Mucosa of stomach (tissue), 1 donor: ENCODE data around the gene CACNA1G.

Experiments used
- H3K27me3 ChIP-seq: one replicate; pipeline ENCODE4 v1.7.0; 2013; ENCODE audit warnings: mild to moderate bottlenecking, low read length; ENCODE audit not compliant: control insufficient read depth, insufficient read depth
- H3K36me3 ChIP-seq: one replicate; pipeline ENCODE4 v1.7.0; 2013; ENCODE audit warnings: low read length; ENCODE audit not compliant: control insufficient read depth, insufficient read depth
- H3K4me1 ChIP-seq: one replicate; pipeline ENCODE4 v1.7.0; 2013; ENCODE audit warnings: mild to moderate bottlenecking, low read length; ENCODE audit not compliant: control insufficient read depth, insufficient read depth
- H3K4me3 ChIP-seq: one replicate; pipeline ENCODE4 v1.7.0; 2013; ENCODE audit warnings: low read length
- H3K9ac ChIP-seq: one replicate; pipeline ENCODE4 v1.7.0; 2013; ENCODE audit warnings: mild to moderate bottlenecking, low read length, moderate library complexity
- H3K9me3 ChIP-seq: one replicate; pipeline ENCODE4 v1.7.0; 2013; ENCODE audit warnings: mild to moderate bottlenecking, low read length, moderate library complexity; ENCODE audit not compliant: control insufficient read depth
- donor health status: Pancreatic carcinoma.

Gene CACNA1G

GRCh38 chr17:50649042-50649908 lies 88.8 kb downstream of the CACNA1G start:
- Histone ChIP-seq H3K9ac (no peak overlapping the region), H3K36me3 (no peaks in the 10 kb centered on the region), H3K4me3 (no peak overlapping the region), H3K4me1 (no peaks in the 10 kb centered on the region), H3K27me3 (no peaks in the 10 kb centered on the region), H3K9me3 (no peaks in the 10 kb centered on the region)

GRCh38 chr17:50651661-50652060 lies 91.1 kb downstream of the CACNA1G start:
- Histone ChIP-seq H3K4me1 (peaks cover 4% of the 10 kb centered on the region), H3K4me3 (no peak overlapping the region), H3K36me3 (peaks cover 2% of the 10 kb centered on the region), H3K9me3 (no peaks in the 10 kb centered on the region), H3K27me3 (no peaks in the 10 kb centered on the region), H3K9ac (no peak overlapping the region)

- peaks cover 12% of the 10 kb centered on the region for H3K36me3 ChIP-seq
- H3K9me3 ChIP-seq: no peaks in the 10 kb centered on the region
- H3K9ac ChIP-seq: no peak overlapping the region
- H3K4me3 ChIP-seq: no peak overlapping the region
- no peaks in the 10 kb centered on the region for H3K27me3 ChIP-seq
- H3K4me1 ChIP-seq: peaks cover 25% of the 10 kb centered on the region
Observed at GRCh38 chr17:50653738-50654137, 93.2 kb downstream of the CACNA1G start.

GRCh38 chr17:50656509-50656908 lies 96.0 kb downstream of the CACNA1G start:
- H3K9me3 ChIP-seq: no peaks in the 10 kb centered on the region
- H3K36me3 ChIP-seq: peaks cover 17% of the 10 kb centered on the region
- H3K27me3 ChIP-seq: no peaks in the 10 kb centered on the region
- H3K4me1 ChIP-seq: peaks cover 53% of the 10 kb centered on the region
- H3K4me3 ChIP-seq: no peak overlapping the region
- H3K9ac ChIP-seq: no peak overlapping the region

GRCh38 chr17:50657054-50657453 lies 96.5 kb downstream of the CACNA1G start:
- Histone ChIP-seq H3K4me1 (peaks cover 58% of the 10 kb centered on the region), H3K9ac (no peak overlapping the region), H3K27me3 (no peaks in the 10 kb centered on the region), H3K36me3 (peaks cover 17% of the 10 kb centered on the region), H3K9me3 (no peaks in the 10 kb centered on the region), H3K4me3 (no peak overlapping the region)

GRCh38 chr17:50657627-50658026 lies 97.1 kb downstream of the CACNA1G start:
- Histone ChIP-seq H3K4me3 (no peak overlapping the region), H3K9me3 (no peaks in the 10 kb centered on the region), H3K36me3 (peaks cover 17% of the 10 kb centered on the region), H3K27me3 (no peaks in the 10 kb centered on the region), H3K9ac (no peak overlapping the region), H3K4me1 (peaks cover 64% of the 10 kb centered on the region)

GRCh38 chr17:50658616-50659015 lies 98.1 kb downstream of the CACNA1G start:
- no peak overlapping the region for H3K9ac ChIP-seq
- peaks cover 67% of the 10 kb centered on the region for H3K4me1 ChIP-seq

GRCh38 chr17:50659179-50659578 lies 98.7 kb downstream of the CACNA1G start:
- Histone ChIP-seq H3K9me3 (no peaks in the 10 kb centered on the region), H3K27me3 (no peaks in the 10 kb centered on the region), H3K36me3 (peaks cover 17% of the 10 kb centered on the region), H3K4me3 (no peak overlapping the region), H3K9ac (no peak overlapping the region), H3K4me1 (peaks cover 67% of the 10 kb centered on the region)

More at GRCh38 chr17:50658616-50659015, 98.1 kb downstream of the CACNA1G start:
- no peaks in the 10 kb centered on the region for H3K9me3 ChIP-seq
- no peaks in the 10 kb centered on the region for H3K27me3 ChIP-seq
- no peak overlapping the region for H3K4me3 ChIP-seq
- peaks cover 17% of the 10 kb centered on the region for H3K36me3 ChIP-seq

- H3K4me1 ChIP-seq: peaks cover 67% of the 10 kb centered on the region
- H3K27me3 ChIP-seq: no peaks in the 10 kb centered on the region
- peaks cover 17% of the 10 kb centered on the region for H3K36me3 ChIP-seq
- H3K4me3 ChIP-seq: no peak overlapping the region
- peak overlapping the region; percentile 50 for H3K9ac ChIP-seq
- no peaks in the 10 kb centered on the region for H3K9me3 ChIP-seq
Observed at GRCh38 chr17:50660042-50660886, 99.7 kb downstream of the CACNA1G start.

GRCh38 chr17:50660887-50661345 lies 100.4 kb downstream of the CACNA1G start:
- Histone ChIP-seq H3K4me1 (peaks cover 67% of the 10 kb centered on the region), H3K4me3 (no peak overlapping the region), H3K27me3 (no peaks in the 10 kb centered on the region), H3K9me3 (no peaks in the 10 kb centered on the region), H3K36me3 (peaks cover 17% of the 10 kb centered on the region), H3K9ac (peak overlapping the region; percentile 50)

- Histone ChIP-seq H3K4me1 (peaks cover 66% of the 10 kb centered on the region), H3K4me3 (no peak overlapping the region)
Observed at GRCh38 chr17:50661348-50661747, 100.8 kb downstream of the CACNA1G start.

More at GRCh38 chr17:50661348-50661747, 100.8 kb downstream of the CACNA1G start:
- no peaks in the 10 kb centered on the region for H3K27me3 ChIP-seq
- H3K9ac ChIP-seq: no peak overlapping the region
- H3K36me3 ChIP-seq: peaks cover 17% of the 10 kb centered on the region
- no peaks in the 10 kb centered on the region for H3K9me3 ChIP-seq
